NCI-H460 (cell line): ENCODE data around the gene SLC2A10. TPM values are rescaled to one million over a fixed set of nuclear protein-coding genes. Genes with fewer than 3 reads are reported as not detected.
"Not testable (repeated sequence)": the region's sequence is repeated elsewhere in the genome, so short reads cannot be mapped to it uniquely, and the experiment has no call there.

Experiments used
- DNase-seq: peaks from one replicate; pipeline ENCODE4 v3.0.0-alpha.2; 2016; ENCODE audit warnings: low read depth; ENCODE audit errors: extremely low read depth
- polyA plus RNA-seq: library from polyadenylated mRNA; depleted of rRNA; stranded (reverse); fragments of >200 nt; gene quantifications from 2 replicates; pipeline ENCODE4 v1.2.3, GENCODE V29; 2014; cell fraction: nucleus; rRNA removed
- total RNA-seq: library from RNA; depleted of rRNA; stranded (reverse); fragments of >200 nt; shearing (Covaris generic); gene quantifications from 2 replicates; pipeline ENCODE4 v1.2.3, GENCODE V29; 2014; rRNA removed

SLC2A10 gene
- 0.23 and 0.30 TPM in 2 replicates for total RNA-seq
- polyA plus RNA-seq, result 0.11 TPM in 1 of 2 replicates, not detected in the other

GRCh38 chr20:46709459-46710152, at the start of gene SLC2A10:
Gene SLC2A10 (plus strand): TSS chr20:46709649. CDS start chr20:46709737, 88 bp downstream.
- no peak for DNase-seq

- DNase-seq, result no peak
Measured at GRCh38 chr20:46660487-46660886, 49.0 kb upstream of the SLC2A10 start.

- DNase-seq, result no peak
Measured at GRCh38 chr20:46661659-46662058, 47.8 kb upstream of the SLC2A10 start.

GRCh38 chr20:46663531-46663930, 45.9 kb upstream of the SLC2A10 start:
- DNase-seq, result no peak

GRCh38 chr20:46665602-46666001, 43.8 kb upstream of the SLC2A10 start:
- DNase-seq, result no peak

GRCh38 chr20:46666306-46666705, 43.1 kb upstream of the SLC2A10 start:
- no peak for DNase-seq

GRCh38 chr20:46666818-46667515, 42.5 kb upstream of the SLC2A10 start:
- no peak for DNase-seq

GRCh38 chr20:46670228-46670584, 39.2 kb upstream of the SLC2A10 start:
- no peak for DNase-seq

- no peak for DNase-seq
Measured at GRCh38 chr20:46670585-46671584, 38.6 kb upstream of the SLC2A10 start.

GRCh38 chr20:46671866-46672542, 37.4 kb upstream of the SLC2A10 start:
- DNase-seq, result no peak

- no peak for DNase-seq
Measured at GRCh38 chr20:46672543-46673148, 36.8 kb upstream of the SLC2A10 start.

- no peak for DNase-seq
Measured at GRCh38 chr20:46673394-46674252, 35.8 kb upstream of the SLC2A10 start.

GRCh38 chr20:46674253-46675083, 35.0 kb upstream of the SLC2A10 start:
- DNase-seq, result no peak

GRCh38 chr20:46676649-46677316, 32.7 kb upstream of the SLC2A10 start:
- DNase-seq, result not testable (repeated sequence)

GRCh38 chr20:46677608-46678007, 31.8 kb upstream of the SLC2A10 start:
- no peak for DNase-seq

- DNase-seq, result no peak
Measured at GRCh38 chr20:46678516-46678915, 30.9 kb upstream of the SLC2A10 start.

- no peak for DNase-seq
Measured at GRCh38 chr20:46680684-46681031, 28.8 kb upstream of the SLC2A10 start.
